HepG2 (cell line): ENCODE measurements around the gene SLC25A33.

Experiments used
- GABPB1 ChIP-seq: IDR thresholded peaks from 2 replicates; pipeline ENCODE4 v1.6.1; 2016; ENCODE audit warnings: mild to moderate bottlenecking, missing genetic modification reagents, moderate library complexity, missing compliant biosample characterization
- JUND ChIP-seq: sonication (generic); formaldehyde crosslinking; IDR thresholded peaks from 2 replicates; pipeline ENCODE4 v1.8.0; 2022; ENCODE audit warnings: mild to moderate bottlenecking, missing genetic modification reagents
- POLR2A ChIP-seq, 2 experiments: IDR thresholded peaks; 2 replicates each; pipeline ENCODE4 v1.6.1; 2011; ENCODE audit warnings: low read depth in 2 of 2, low read length in 2 of 2, mild to moderate bottlenecking in 1 of 2, moderate library complexity in 1 of 2; ENCODE audit not compliant: insufficient read depth in 1 of 2
- ZBTB42 ChIP-seq: sonication (generic); formaldehyde crosslinking; IDR thresholded peaks from 2 replicates; pipeline ENCODE4 v1.5.0; 2020; ENCODE audit warnings: mild to moderate bottlenecking, missing genetic modification reagents
- ZNF546 ChIP-seq: sonication (generic); formaldehyde crosslinking; conservative IDR thresholded peaks from 2 replicates; pipeline ENCODE4 v1.8.1; 2023; ENCODE audit warnings: mild to moderate bottlenecking, missing genetic modification reagents
- ZNF614 ChIP-seq: IDR thresholded peaks from 2 replicates; pipeline ENCODE4 v1.6.1; 2018; ENCODE audit warnings: missing biosample characterization, missing genetic modification reagents, inconsistent platforms, borderline replicate concordance
- ZNF616 ChIP-seq: sonication (generic); formaldehyde crosslinking; IDR thresholded peaks from 2 replicates; pipeline ENCODE4 v1.5.0; 2020; ENCODE audit warnings: low read depth, mild to moderate bottlenecking, missing genetic modification reagents

GRCh38 chr1:9634582-9634981 is 95.3 kb downstream of the SLC25A33 start:
- TF ChIP-seq POLR2A (IDR thresholded peaks at IDR 0.05; ENCODE audit: insufficient read depth in 1 of 2, low read depth in 2 of 2, low read length in 2 of 2) (no peak), ZNF614 (CRISPR knock-in tag) (no peak), ZNF546 (no peak), ZNF616 (CRISPR knock-in tag) (no peak), GABPB1 (CRISPR knock-in tag) (no peak), ZBTB42 (CRISPR knock-in tag) (no peak), JUND (CRISPR knock-in tag) (no peak)
